Brain microvascular endothelial cell (primary cell): Measurements from ENCODE around the gene TADA1.

ENCODE experiments used
- DNase-seq: peaks from one replicate; pipeline ENCODE4 v3.0.0-alpha.2; 2020
- H3K27ac ChIP-seq: fragments of 250-450 bp; sonication (Bioruptor Pico); 2 replicates; pipeline ENCODE4 v1.5.1; 2020; ENCODE audit warnings: mild to moderate bottlenecking, moderate library complexity
- H3K27me3 ChIP-seq: fragments of 250-450 bp; sonication (Bioruptor Pico); replicated peaks from 2 replicates; pipeline ENCODE4 v1.5.1; 2020; ENCODE audit warnings: mild to moderate bottlenecking
- H3K36me3 ChIP-seq: fragments of 250-450 bp; sonication (Bioruptor Pico); replicated peaks from 2 replicates; pipeline ENCODE4 v1.5.1; 2020; ENCODE audit warnings: mild to moderate bottlenecking
- H3K4me3 ChIP-seq: 2 replicates; pipeline ENCODE4 v1.5.1; 2011; ENCODE audit warnings: low read depth, mild to moderate bottlenecking, control low read depth, low read length, moderate library complexity
- CTCF ChIP-seq: IDR thresholded peaks from 2 replicates; pipeline ENCODE4 v1.5.1; 2011; ENCODE audit warnings: low read depth, mild to moderate bottlenecking, moderate library complexity, low read length, control low read depth, inconsistent platforms; ENCODE audit errors: missing control alignments
- in situ Hi-C: cut with HindIII; loops from 2 replicates; pipeline ENCODE4 v1.10.0; 2017; ENCODE audit warnings: low sequenced_read_pairs, low pct_ligation_motif_present

TADA1 gene

GRCh38 chr1:166905136-166905535 is 29.1 kb upstream of the TADA1 start:
- no peak for TF ChIP-seq CTCF
- no peak overlapping the region for H3K4me3 ChIP-seq
- in situ Hi-C loops, result no loop called here
- no peaks in the 10 kb centered on the region for H3K36me3 ChIP-seq
- no peaks in the 10 kb centered on the region for H3K27me3 ChIP-seq
- no peak overlapping the region for H3K27ac ChIP-seq
- DNase-seq, result no peak

- no peak overlapping the region for H3K27ac ChIP-seq
Measured at GRCh38 chr1:166903232-166903631, 27.2 kb upstream of the TADA1 start.

GRCh38 chr1:166902279-166902678 is 26.2 kb upstream of the TADA1 start:
- DNase-seq, result peak; percentile 41
- TF ChIP-seq CTCF, result no peak
- in situ Hi-C loops, result no loop called here
- Histone ChIP-seq H3K27ac (no peak overlapping the region), H3K36me3 (no peaks in the 10 kb centered on the region), H3K27me3 (no peaks in the 10 kb centered on the region), H3K4me3 (no peak overlapping the region)

More at GRCh38 chr1:166903232-166903631, 27.2 kb upstream of the TADA1 start:
- TF ChIP-seq CTCF, result no peak
- Histone ChIP-seq H3K4me3 (no peak overlapping the region), H3K27me3 (no peaks in the 10 kb centered on the region), H3K36me3 (no peaks in the 10 kb centered on the region)
- in situ Hi-C loops, result no loop called here
- DNase-seq, result no peak

- Histone ChIP-seq H3K36me3 (no peaks in the 10 kb centered on the region), H3K27me3 (no peaks in the 10 kb centered on the region), H3K27ac (no peak overlapping the region), H3K4me3 (no peak overlapping the region)
- DNase-seq, result no peak
- TF ChIP-seq CTCF, result no peak
- in situ Hi-C loops, result no loop called here
Measured at GRCh38 chr1:166900987-166901386, 24.9 kb upstream of the TADA1 start.

- DNase-seq, result no peak
- in situ Hi-C loops, result no loop called here
- no peak for TF ChIP-seq CTCF
Measured at GRCh38 chr1:166899769-166900168, 23.7 kb upstream of the TADA1 start.

GRCh38 chr1:166895766-166896165 is 19.7 kb upstream of the TADA1 start:
- in situ Hi-C loops, result no loop called here
- Histone ChIP-seq H3K36me3 (no peaks in the 10 kb centered on the region), H3K27me3 (peaks cover 5% of the 10 kb centered on the region), H3K27ac (no peak overlapping the region), H3K4me3 (no peak overlapping the region)
- no peak for DNase-seq
- no peak for TF ChIP-seq CTCF

More at GRCh38 chr1:166899769-166900168, 23.7 kb upstream of the TADA1 start:
- Histone ChIP-seq H3K36me3 (no peaks in the 10 kb centered on the region), H3K27me3 (no peaks in the 10 kb centered on the region), H3K27ac (no peak overlapping the region), H3K4me3 (no peak overlapping the region)
